ENCODE measurements around the gene GUCY1A2. TPM values are rescaled to one million over a fixed set of nuclear protein-coding genes. Genes with fewer than 3 reads are reported as not detected.

GUCY1A2 gene
- total and polyA plus RNA-seq, 2 donors (not counting 3 experiments of a cell fraction or from before 2014, with no cell fraction given) = 0.02 to 0.03 TPM

- H3K36me3 ChIP-seq (ENCODE audit: control insufficient read depth in 2 of 2, extremely low read depth in 1 of 2, insufficient read depth in 2 of 2, low read length in 2 of 2) = no peaks in the 10 kb centered on the region
- CTCF ChIA-PET = no interaction called here
- BruUV-seq (replicated peaks) = no TSS peak
- H3K27ac ChIP-seq (ENCODE audit: insufficient read depth, low read depth, low read length) = no peak overlapping the region
- H3K79me2 ChIP-seq (ENCODE audit: control insufficient read depth, insufficient read depth, low read length) = no peaks in the 10 kb centered on the region
- H3K4me2 ChIP-seq (ENCODE audit: insufficient read depth, low read length) = no peak overlapping the region
- TF ChIP-seq JUN (IDR thresholded peaks at IDR 0.05; ENCODE audit: borderline replicate concordance, insufficient read depth, insufficient read length, low read depth) (no peak), POLR2A (IDR thresholded peaks at IDR 0.05; ENCODE audit: low read depth, low read length) (no peak), MYC (IDR thresholded peaks at IDR 0.05; ENCODE audit: low read depth, low read length) (no peak), FOS (IDR thresholded peaks at IDR 0.05; ENCODE audit: borderline replicate concordance, insufficient read depth, low read length) (no peak), EZH2 (IDR thresholded peaks at IDR 0.05; ENCODE audit: borderline replicate concordance, low read depth, low read length, severe bottlenecking) (no peak), CTCF (IDR thresholded peaks at IDR 0.05; ENCODE audit: extremely low read depth in 1 of 2, insufficient read depth in 1 of 2, low read depth in 1 of 2, low read length in 2 of 2) (no peak), MAX (IDR thresholded peaks at IDR 0.05; ENCODE audit: insufficient read depth, insufficient read length) (no peak)
- no peak overlapping the region for H3K4me3 ChIP-seq (replicated peaks in 1 of 3; ENCODE audit: insufficient read depth in 1 of 3, low read depth in 1 of 3, low read length in 3 of 3)
- H3K9me3 ChIP-seq (replicated peaks; ENCODE audit: control insufficient read depth, insufficient read depth, low read length) = peaks cover 2% of the 10 kb centered on the region
- no peaks in the 10 kb centered on the region for H3K9me1 ChIP-seq (replicated peaks; ENCODE audit: control insufficient read depth, extremely low read depth, insufficient read depth, low read length)
- no peak overlapping the region for H2AFZ ChIP-seq (ENCODE audit: low read depth, low read length)
- dilution Hi-C loops (cut with MboI; ENCODE audit: extremely low pct_ligation_motif_present, low sequenced_read_pairs) = no loop called here
- no peaks in the 10 kb centered on the region for H3K4me1 ChIP-seq (ENCODE audit: control insufficient read depth, extremely low read depth, insufficient read depth, low read length)
- no peak for DNase-seq (ENCODE audit: low read depth, low spot score)
- H3K9ac ChIP-seq (replicated peaks; ENCODE audit: extremely low read depth, insufficient read depth, low read length) = no peak overlapping the region
- no peaks in the 10 kb centered on the region for H4K20me1 ChIP-seq (replicated peaks; ENCODE audit: control insufficient read depth, extremely low read depth, insufficient read depth, low read length)
- no peak for FAIRE-seq
- no peaks in the 10 kb centered on the region for H3K27me3 ChIP-seq (ENCODE audit: control insufficient read depth in 2 of 2, insufficient read depth in 2 of 2, low read length in 2 of 2)
- POLR2A ChIA-PET = no interaction called here
- intact Hi-C loops (cut with micrococcal nuclease) = no loop called here
These were observed 189.7 kb downstream of the GUCY1A2 start for GRCh38 chr11:106828576-106828975.
